Fibroblast of lung (primary cell): ENCODE results near the gene KRTAP17-1. TPM values are rescaled to one million over a fixed set of nuclear protein-coding genes. Genes with fewer than 3 reads are reported as not detected.

ENCODE experiments used
- DNase-seq, 2 donors: peaks; one replicate each; pipeline versions ENCODE4 v3.0.0 to v3.0.0-alpha.2; 2010; ENCODE audit warnings: low read depth in 2 of 2
- H2AFZ ChIP-seq: 2 replicates; pipeline ENCODE4 v1.5.1; 2012; ENCODE audit warnings: low read length, control low read depth, inconsistent platforms
- H3K27ac ChIP-seq: 2 replicates; pipeline ENCODE4 v1.5.1; 2011; ENCODE audit warnings: low read length, control low read depth; ENCODE audit not compliant: insufficient read depth
- H3K27me3 ChIP-seq: 2 replicates; pipeline ENCODE4 v1.5.1; 2011; ENCODE audit warnings: mild to moderate bottlenecking, low read length; ENCODE audit not compliant: control insufficient read depth, insufficient read depth
- H3K36me3 ChIP-seq: 2 replicates; pipeline ENCODE4 v1.5.1; 2011; ENCODE audit warnings: low read length; ENCODE audit not compliant: control insufficient read depth, insufficient read depth
- H3K4me1 ChIP-seq: 2 replicates; pipeline ENCODE4 v1.5.1; 2011; ENCODE audit warnings: low read length; ENCODE audit not compliant: control insufficient read depth, insufficient read depth; ENCODE audit errors: extremely low read depth
- H3K4me2 ChIP-seq: 2 replicates; pipeline ENCODE4 v1.5.1; 2011; ENCODE audit warnings: low read length, control low read depth; ENCODE audit not compliant: insufficient read depth; ENCODE audit errors: extremely low read depth
- H3K4me3 ChIP-seq, 4 experiments: fragments of 200-600 bp in 1 of 4; sonication (generic) in 1 of 4; replicated peaks in 1 of 4; 2 replicates each; pipeline ENCODE4 v1.5.1; 2011 to 2016; ENCODE audit warnings: low read length in 4 of 4, low read depth in 3 of 4, mild to moderate bottlenecking in 3 of 4, control low read depth in 2 of 4, inconsistent platforms in 1 of 4, mixed read lengths in 1 of 4; ENCODE audit not compliant: insufficient read depth in 1 of 4; ENCODE audit errors: control extremely low read depth in 1 of 4
- H3K79me2 ChIP-seq: 2 replicates; pipeline ENCODE4 v1.5.1; 2012; ENCODE audit warnings: mild to moderate bottlenecking, low read length, inconsistent platforms; ENCODE audit not compliant: control insufficient read depth, insufficient read depth
- H3K9ac ChIP-seq: 2 replicates; pipeline ENCODE4 v1.5.1; 2011; ENCODE audit warnings: mild to moderate bottlenecking, low read length, control low read depth; ENCODE audit not compliant: insufficient read depth
- H3K9me3 ChIP-seq: 2 replicates; pipeline ENCODE4 v1.5.1; 2012; ENCODE audit warnings: low read depth, low read length; ENCODE audit not compliant: control insufficient read depth, insufficient read depth
- H4K20me1 ChIP-seq: 2 replicates; pipeline ENCODE4 v1.5.1; 2011; ENCODE audit warnings: low read length; ENCODE audit not compliant: control insufficient read depth, insufficient read depth; ENCODE audit errors: extremely low read depth
- EZH2 ChIP-seq: IDR thresholded peaks from 2 replicates; pipeline ENCODE4 v1.5.1; 2012; ENCODE audit warnings: low read length, control low read depth, mild to moderate bottlenecking; ENCODE audit errors: missing control alignments
- polyA plus RNA-seq, 2 donors: library from polyadenylated mRNA; depleted of rRNA in 1 of 2; stranded (reverse) in 1 of 2; unstranded in 1 of 2; fragments of >200 nt; gene quantifications; 2 replicates each; pipeline ENCODE4 v1.2.1, GENCODE V29; 2011 to 2012; ENCODE audit warnings: missing spikeins in 1 of 2
- total RNA-seq: library from RNA; depleted of rRNA; stranded (reverse); fragments of >200 nt; gene quantifications from 2 replicates; pipeline ENCODE4 v1.2.1, GENCODE V29; 2014
- TF ChIP-seq, protein P1 (sequence below), 2 donors: IDR thresholded peaks in 1 of 2; conservative IDR thresholded peaks in 1 of 2; 1 replicate in 1 of 2; 2 replicates in 1 of 2; pipeline ENCODE4 v1.5.1; 2011 to 2012; ENCODE audit warnings: low read length in 2 of 2, control low read depth in 1 of 2, inconsistent platforms in 1 of 2, low read depth in 1 of 2, mild to moderate bottlenecking in 1 of 2

Gene KRTAP17-1
- total and polyA plus RNA-seq, 2 donors (not counting 1 experiment from before 2014, with no cell fraction given), result not detected

GRCh38 chr17:41287050-41287449 lies 28.5 kb downstream of the KRTAP17-1 start:
- no peak for DNase-seq
- no peak overlapping the region for H3K9ac ChIP-seq
- no peak for TF ChIP-seq EZH2
- TF ChIP-seq, protein P1, sequence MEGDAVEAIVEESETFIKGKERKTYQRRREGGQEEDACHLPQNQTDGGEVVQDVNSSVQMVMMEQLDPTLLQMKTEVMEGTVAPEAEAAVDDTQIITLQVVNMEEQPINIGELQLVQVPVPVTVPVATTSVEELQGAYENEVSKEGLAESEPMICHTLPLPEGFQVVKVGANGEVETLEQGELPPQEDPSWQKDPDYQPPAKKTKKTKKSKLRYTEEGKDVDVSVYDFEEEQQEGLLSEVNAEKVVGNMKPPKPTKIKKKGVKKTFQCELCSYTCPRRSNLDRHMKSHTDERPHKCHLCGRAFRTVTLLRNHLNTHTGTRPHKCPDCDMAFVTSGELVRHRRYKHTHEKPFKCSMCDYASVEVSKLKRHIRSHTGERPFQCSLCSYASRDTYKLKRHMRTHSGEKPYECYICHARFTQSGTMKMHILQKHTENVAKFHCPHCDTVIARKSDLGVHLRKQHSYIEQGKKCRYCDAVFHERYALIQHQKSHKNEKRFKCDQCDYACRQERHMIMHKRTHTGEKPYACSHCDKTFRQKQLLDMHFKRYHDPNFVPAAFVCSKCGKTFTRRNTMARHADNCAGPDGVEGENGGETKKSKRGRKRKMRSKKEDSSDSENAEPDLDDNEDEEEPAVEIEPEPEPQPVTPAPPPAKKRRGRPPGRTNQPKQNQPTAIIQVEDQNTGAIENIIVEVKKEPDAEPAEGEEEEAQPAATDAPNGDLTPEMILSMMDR (conservative IDR thresholded peaks at IDR 0.05 in 1 of 2, IDR thresholded peaks at IDR 0.05 in 1 of 2; ENCODE audit: low read depth in 1 of 2, low read length in 2 of 2), result no peak

GRCh38 chr17:41284546-41284945 lies 31.0 kb downstream of the KRTAP17-1 start:
- H3K4me2 ChIP-seq, result no peak overlapping the region

More at GRCh38 chr17:41287050-41287449, 28.5 kb downstream of the KRTAP17-1 start:
- Histone ChIP-seq H3K79me2 (no peaks in the 10 kb centered on the region), H3K27ac (no peak overlapping the region), H3K4me3 (no peak overlapping the region), H3K9me3 (no peaks in the 10 kb centered on the region), H3K4me1 (peaks cover 2% of the 10 kb centered on the region), H3K36me3 (no peaks in the 10 kb centered on the region), H4K20me1 (no peaks in the 10 kb centered on the region), H3K27me3 (no peaks in the 10 kb centered on the region), H3K4me2 (no peak overlapping the region), H2AFZ (no peak overlapping the region)

GRCh38 chr17:41284043-41284442 lies 31.5 kb downstream of the KRTAP17-1 start:
- no peaks in the 10 kb centered on the region for H3K79me2 ChIP-seq
- DNase-seq, result peak in 1 of 2 donors; percentile 71
- H3K4me2 ChIP-seq, result no peak overlapping the region
- no peak overlapping the region for H3K27ac ChIP-seq
- H3K9ac ChIP-seq, result no peak overlapping the region
- H2AFZ ChIP-seq, result no peak overlapping the region
- no peak overlapping the region for H3K4me3 ChIP-seq
- no peaks in the 10 kb centered on the region for H3K36me3 ChIP-seq
- peaks cover 2% of the 10 kb centered on the region for H3K4me1 ChIP-seq
- H4K20me1 ChIP-seq, result no peaks in the 10 kb centered on the region
- H3K9me3 ChIP-seq, result no peaks in the 10 kb centered on the region
- H3K27me3 ChIP-seq, result no peaks in the 10 kb centered on the region
- no peak for TF ChIP-seq EZH2
- TF ChIP-seq, protein P1 (conservative IDR thresholded peaks at IDR 0.05 in 1 of 2, IDR thresholded peaks at IDR 0.05 in 1 of 2; ENCODE audit: low read depth in 1 of 2, low read length in 2 of 2), result no peak

More at GRCh38 chr17:41284546-41284945, 31.0 kb downstream of the KRTAP17-1 start:
- H3K4me1 ChIP-seq, result peaks cover 2% of the 10 kb centered on the region
- H3K36me3 ChIP-seq, result no peaks in the 10 kb centered on the region
- TF ChIP-seq, protein P1 (conservative IDR thresholded peaks at IDR 0.05 in 1 of 2, IDR thresholded peaks at IDR 0.05 in 1 of 2; ENCODE audit: low read depth in 1 of 2, low read length in 2 of 2), result no peak
- TF ChIP-seq EZH2, result no peak
- no peaks in the 10 kb centered on the region for H3K79me2 ChIP-seq
- no peak overlapping the region for H3K27ac ChIP-seq
- H3K27me3 ChIP-seq, result no peaks in the 10 kb centered on the region
- no peak for DNase-seq
- H4K20me1 ChIP-seq, result no peaks in the 10 kb centered on the region
- H3K9ac ChIP-seq, result no peak overlapping the region
- no peaks in the 10 kb centered on the region for H3K9me3 ChIP-seq
- H2AFZ ChIP-seq, result no peak overlapping the region
- no peak overlapping the region for H3K4me3 ChIP-seq
